Caco-2 (cell line): ENCODE data around the gene ARNT2. TPM values are rescaled to one million over a fixed set of nuclear protein-coding genes. Genes with fewer than 3 reads are reported as not detected.
"Not testable (repeated sequence)": the region's sequence is repeated elsewhere in the genome, so short reads cannot be mapped to it uniquely, and the experiment has no call there.

Experiments
- BruUV-seq: library from RNA; stranded (reverse); fragments of 400-500 nt; replicated peaks from 2 replicates; lab custom pipeline; 2021; lab: Mats Ljungman, UMichigan
- CTCF ChIA-PET: fragments of 300-600 bp; sonication (Branson Sonifier 250); formaldehyde crosslinking; loops from one replicate; lab custom pipeline; 2022; ENCODE audit warnings: antibody characterized with exemption; lab: Charles Lee
- POLR2A ChIA-PET: fragments of 300-600 bp; sonication (Branson Sonifier 250); formaldehyde crosslinking; loops from one replicate; lab custom pipeline; 2022; ENCODE audit warnings: antibody characterized with exemption; lab: Charles Lee
- DNase-seq, 2 experiments: peaks; one replicate each; pipeline versions ENCODE4 v3.0.0 to v3.0.0-alpha.2; 2020 to 2022
- H3K27me3 ChIP-seq: replicated peaks from 2 replicates; pipeline ENCODE4 v1.6.0; 2011; ENCODE audit warnings: low read length; ENCODE audit not compliant: control insufficient read depth, insufficient read depth
- H3K36me3 ChIP-seq: 2 replicates; pipeline ENCODE4 v1.5.1; 2011; ENCODE audit warnings: low read length; ENCODE audit not compliant: control insufficient read depth, insufficient read depth
- H3K4me1 ChIP-seq: fragments of 250-450 bp; sonication (Bioruptor Pico); 2 replicates; pipeline ENCODE4 v1.5.1; 2020; ENCODE audit warnings: mild to moderate bottlenecking
- H3K4me3 ChIP-seq: 2 replicates; pipeline ENCODE4 v1.5.1; 2011; ENCODE audit warnings: low read depth, mild to moderate bottlenecking, control low read depth, low read length
- H3K9me3 ChIP-seq: fragments of 250-450 bp; sonication (Bioruptor Pico); 2 replicates; pipeline ENCODE4 v1.5.1; 2020; ENCODE audit warnings: mild to moderate bottlenecking, moderate library complexity
- H3K27ac Mint-ChIP-seq: one replicate; pipeline ENCODE4 v1.8.0; 2022; ENCODE audit warnings: mixed read lengths; ENCODE audit not compliant: unreplicated experiment
- H3K27me3 Mint-ChIP-seq: one replicate; pipeline ENCODE4 v1.8.0; 2022; ENCODE audit warnings: mixed read lengths; ENCODE audit not compliant: insufficient read depth, unreplicated experiment
- H3K36me3 Mint-ChIP-seq: one replicate; pipeline ENCODE4 v1.8.0; 2022; ENCODE audit warnings: mild to moderate bottlenecking, mixed read lengths; ENCODE audit not compliant: insufficient read depth, unreplicated experiment
- H3K4me1 Mint-ChIP-seq: one replicate; pipeline ENCODE4 v1.8.0; 2022; ENCODE audit warnings: low read depth, mixed read lengths; ENCODE audit not compliant: unreplicated experiment
- H3K4me3 Mint-ChIP-seq: one replicate; pipeline ENCODE4 v1.8.0; 2022; ENCODE audit warnings: mild to moderate bottlenecking, moderate library complexity, mixed read lengths; ENCODE audit not compliant: unreplicated experiment
- H3K9me3 Mint-ChIP-seq: one replicate; pipeline ENCODE4 v1.8.0; 2022; ENCODE audit warnings: mixed read lengths; ENCODE audit not compliant: unreplicated experiment
- intact Hi-C: fragments of 100-400 bp; cut with micrococcal nuclease; formaldehyde crosslinking; loops from one replicate; pipeline ENCODE4 v1.10.0; 2022; ENCODE audit not compliant: unreplicated experiment
- total RNA-seq: library from RNA; stranded (reverse); gene quantifications from 2 replicates; pipeline ENCODE4 v1.2.3, GENCODE V29; 2022
- TF ChIP-seq, protein P1 (sequence below), 2 experiments: fragments of 200-600 bp in 1 of 2; IDR thresholded peaks; 1 replicate in 1 of 2; 2 replicates in 1 of 2; pipeline versions ENCODE4 v1.5.1 to v1.8.0; 2011 to 2022; ENCODE audit warnings: antibody characterized with exemption in 1 of 2, control low read depth in 1 of 2, inconsistent platforms in 1 of 2, low read depth in 1 of 2, low read length in 1 of 2, mild to moderate bottlenecking in 1 of 2, moderate library complexity in 1 of 2; ENCODE audit not compliant: insufficient read depth in 1 of 2, severe bottlenecking in 1 of 2, unreplicated experiment in 1 of 2

ARNT2 gene
- total RNA-seq, 1 experiment from 2014 or later = 0.23 TPM

DNA sequence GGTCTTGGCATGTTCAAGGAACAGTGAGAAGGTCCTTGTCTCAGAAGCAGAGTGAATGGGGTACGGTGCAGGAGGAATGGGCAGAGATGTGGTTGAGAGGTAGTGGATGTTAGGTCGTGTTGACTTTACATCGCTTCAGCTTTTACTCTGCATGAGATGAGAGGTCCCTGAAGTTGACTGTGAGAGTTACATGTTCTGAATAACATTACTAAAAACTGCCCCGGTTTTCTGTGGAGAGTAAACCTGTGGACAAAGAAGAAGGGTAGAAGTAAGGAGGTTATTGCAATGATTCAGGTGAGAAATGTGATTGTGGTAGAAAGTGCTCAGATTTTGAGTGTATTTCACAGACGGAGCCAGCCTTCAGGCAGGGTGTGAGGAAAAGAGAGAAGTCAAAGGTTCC is 105.6 kb downstream of the ARNT2 start:
- intact Hi-C loops = no loop called here
- Histone ChIP-seq H3K36me3 (no peaks in the 10 kb centered on the region), H3K4me1 (no peaks in the 10 kb centered on the region), H3K27me3 (no peaks in the 10 kb centered on the region), H3K4me3 (no peak overlapping the region), H3K9me3 (no peaks in the 10 kb centered on the region)
- no peak overlapping the region for H3K27ac Mint-ChIP-seq
- TF ChIP-seq, protein P1, sequence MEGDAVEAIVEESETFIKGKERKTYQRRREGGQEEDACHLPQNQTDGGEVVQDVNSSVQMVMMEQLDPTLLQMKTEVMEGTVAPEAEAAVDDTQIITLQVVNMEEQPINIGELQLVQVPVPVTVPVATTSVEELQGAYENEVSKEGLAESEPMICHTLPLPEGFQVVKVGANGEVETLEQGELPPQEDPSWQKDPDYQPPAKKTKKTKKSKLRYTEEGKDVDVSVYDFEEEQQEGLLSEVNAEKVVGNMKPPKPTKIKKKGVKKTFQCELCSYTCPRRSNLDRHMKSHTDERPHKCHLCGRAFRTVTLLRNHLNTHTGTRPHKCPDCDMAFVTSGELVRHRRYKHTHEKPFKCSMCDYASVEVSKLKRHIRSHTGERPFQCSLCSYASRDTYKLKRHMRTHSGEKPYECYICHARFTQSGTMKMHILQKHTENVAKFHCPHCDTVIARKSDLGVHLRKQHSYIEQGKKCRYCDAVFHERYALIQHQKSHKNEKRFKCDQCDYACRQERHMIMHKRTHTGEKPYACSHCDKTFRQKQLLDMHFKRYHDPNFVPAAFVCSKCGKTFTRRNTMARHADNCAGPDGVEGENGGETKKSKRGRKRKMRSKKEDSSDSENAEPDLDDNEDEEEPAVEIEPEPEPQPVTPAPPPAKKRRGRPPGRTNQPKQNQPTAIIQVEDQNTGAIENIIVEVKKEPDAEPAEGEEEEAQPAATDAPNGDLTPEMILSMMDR (IDR thresholded peaks at IDR 0.05; ENCODE audit: insufficient read depth in 1 of 2, low read depth in 1 of 2, low read length in 1 of 2, severe bottlenecking in 1 of 2, unreplicated experiment in 1 of 2) = no peak
- peaks cover 3% of the 10 kb centered on the region for H3K27me3 Mint-ChIP-seq
- no TSS peak for BruUV-seq
- peaks cover 6% of the 10 kb centered on the region for H3K9me3 Mint-ChIP-seq
- H3K4me3 Mint-ChIP-seq = no peak overlapping the region
- no peak for DNase-seq
- ChIA-PET CTCF (no interaction called here), POLR2A (no interaction called here)
- H3K4me1 Mint-ChIP-seq = no peaks in the 10 kb centered on the region
- H3K36me3 Mint-ChIP-seq = no peaks in the 10 kb centered on the region

DNA sequence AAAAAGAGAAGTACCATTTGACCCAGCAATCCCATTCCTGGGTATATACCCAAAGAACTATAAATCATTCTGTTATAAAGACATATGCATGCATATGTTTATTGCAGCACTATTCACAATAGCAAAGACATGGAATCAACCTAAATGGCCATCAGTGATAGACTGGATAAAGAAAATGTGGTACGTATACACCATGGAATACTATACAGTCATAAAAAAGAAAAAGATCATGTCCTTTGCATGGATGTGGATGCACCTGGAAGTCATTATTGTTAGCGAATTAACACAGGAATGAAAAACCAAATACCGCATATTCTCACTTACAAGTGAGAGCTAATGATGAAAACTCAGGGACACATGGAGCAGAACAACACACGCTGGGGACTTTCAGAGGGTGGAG is 106.8 kb downstream of the ARNT2 start:
- H3K4me3 Mint-ChIP-seq, H3K36me3 ChIP-seq, H3K27me3 Mint-ChIP-seq, CTCF ChIA-PET, H3K9me3 ChIP-seq, DNase-seq, H3K27me3 ChIP-seq, H3K4me3 ChIP-seq, H3K27ac Mint-ChIP-seq, H3K36me3 Mint-ChIP-seq, H3K4me1 Mint-ChIP-seq, intact Hi-C loops, POLR2A ChIA-PET, H3K9me3 Mint-ChIP-seq, H3K4me1 ChIP-seq, BruUV-seq: not testable (repeated sequence)

DNA sequence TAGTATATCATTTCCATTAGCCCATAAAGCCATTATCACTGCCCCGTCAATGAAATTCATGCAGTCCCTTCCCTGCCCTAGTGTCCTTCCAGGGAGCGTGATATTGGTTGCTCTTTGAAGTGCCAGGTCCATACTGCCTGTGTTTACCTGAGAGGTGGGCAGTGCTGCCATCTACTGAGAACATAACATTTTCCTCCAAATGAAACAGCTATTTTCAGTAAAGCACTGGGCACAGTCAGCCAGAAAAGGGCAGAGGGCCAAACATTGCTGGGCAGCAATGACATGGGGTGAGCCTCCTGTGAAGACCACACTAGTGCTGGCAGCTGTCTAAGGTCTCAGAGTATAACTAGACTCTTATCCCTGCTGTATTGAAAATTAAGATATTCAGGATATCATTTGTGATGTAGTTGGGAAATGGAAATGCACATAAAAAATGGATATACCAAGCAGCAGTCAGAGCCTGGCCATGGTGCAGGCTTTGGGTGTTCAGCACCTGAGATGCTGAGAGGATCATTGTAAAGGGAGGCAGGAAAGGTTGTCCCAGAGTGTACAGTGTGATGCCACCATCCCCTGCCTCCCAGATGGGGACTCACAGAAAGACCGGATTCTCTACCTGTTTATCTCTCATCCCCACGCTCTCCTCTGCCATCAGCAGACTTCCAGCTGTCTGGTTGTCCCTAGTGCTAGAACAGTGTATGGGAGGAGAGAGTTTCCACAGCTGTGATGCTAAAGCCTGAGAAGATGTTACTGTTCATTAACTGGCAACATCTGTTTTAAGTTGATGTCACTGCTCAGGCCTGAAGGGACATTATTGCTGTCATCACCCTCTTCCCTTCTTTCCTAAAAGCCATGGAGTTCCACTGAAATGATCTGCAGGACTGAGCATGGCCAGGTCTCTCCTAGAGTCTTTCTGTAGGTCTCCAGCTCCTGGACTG is 108.8 kb downstream of the ARNT2 start:
- TF ChIP-seq, protein P1 (IDR thresholded peaks at IDR 0.05; ENCODE audit: insufficient read depth in 1 of 2, low read depth in 1 of 2, low read length in 1 of 2, severe bottlenecking in 1 of 2, unreplicated experiment in 1 of 2) = peak; percentile 20
- H3K27ac Mint-ChIP-seq = no peak overlapping the region
- no peak overlapping the region for H3K4me3 Mint-ChIP-seq
- H3K27me3 ChIP-seq = no peaks in the 10 kb centered on the region
- H3K36me3 ChIP-seq = no peaks in the 10 kb centered on the region
- no peaks in the 10 kb centered on the region for H3K4me1 ChIP-seq
- ChIA-PET CTCF (interaction anchor here (0.7 to 1.3 kb wide), 3 partner anchors 56 to 61 kb away, joined by 3 to 14 read pairs (median 3); no protein-coding TSS in a partner anchor), POLR2A (no interaction called here)
- no peaks in the 10 kb centered on the region for H3K4me1 Mint-ChIP-seq
- H3K4me3 ChIP-seq = no peak overlapping the region
- intact Hi-C loops = loop anchor here (1.0 kb wide), 1 partner anchor 57 kb away; no protein-coding TSS in a partner anchor
- BruUV-seq = no TSS peak
- no peaks in the 10 kb centered on the region; the same call in 1 of the 2 replicates for H3K9me3 ChIP-seq
- H3K27me3 Mint-ChIP-seq = peaks cover 3% of the 10 kb centered on the region
- peak in 1 of 2 experiments; percentile 29 for DNase-seq
- H3K9me3 Mint-ChIP-seq = peaks cover 24% of the 10 kb centered on the region
- no peaks in the 10 kb centered on the region for H3K36me3 Mint-ChIP-seq
